SIG-M5 treated with dmso at 0.1 percent for 504 hours (cell line): ENCODE results near the gene DHDDS.
"Not testable (repeated sequence)": the region's sequence is repeated elsewhere in the genome, so short reads cannot be mapped to it uniquely, and the experiment has no call there.

Source experiments
- DNase-seq: peaks from one replicate; lab custom pipeline; 2025; ENCODE audit not compliant: unreplicated experiment; lab: John Stamatoyannopoulos, UW

Gene DHDDS

GRCh38 chr1:26474818-26475217 is 42.7 kb downstream of the DHDDS start:
- DNase-seq = no peak

GRCh38 chr1:26475989-26476388 is 43.9 kb downstream of the DHDDS start:
- no peak for DNase-seq

- DNase-seq = no peak
Measured at GRCh38 chr1:26476958-26477357, 44.8 kb downstream of the DHDDS start.

GRCh38 chr1:26477446-26478152 is 45.5 kb downstream of the DHDDS start:
- peak; percentile 23 for DNase-seq

GRCh38 chr1:26478159-26478558 is 46.0 kb downstream of the DHDDS start:
- DNase-seq = no peak

GRCh38 chr1:26478988-26479387 is 46.9 kb downstream of the DHDDS start:
- no peak for DNase-seq

- DNase-seq = no peak
Measured at GRCh38 chr1:26482921-26483320, 50.8 kb downstream of the DHDDS start.

- no peak for DNase-seq
Measured at GRCh38 chr1:26483980-26484379, 51.9 kb downstream of the DHDDS start.

GRCh38 chr1:26490155-26490554 is 58.0 kb downstream of the DHDDS start:
- DNase-seq = no peak

GRCh38 chr1:26493267-26493666 is 61.1 kb downstream of the DHDDS start:
- DNase-seq = no peak

GRCh38 chr1:26493938-26494337 is 61.8 kb downstream of the DHDDS start:
- no peak for DNase-seq

- DNase-seq = no peak
Measured at GRCh38 chr1:26496861-26497260, 64.7 kb downstream of the DHDDS start.

GRCh38 chr1:26498894-26499293 is 66.8 kb downstream of the DHDDS start:
- no peak for DNase-seq

- peak; percentile 70 for DNase-seq
Measured at GRCh38 chr1:26500488-26501175, 68.5 kb downstream of the DHDDS start.

GRCh38 chr1:26510711-26511110 is 78.6 kb downstream of the DHDDS start:
- not testable (repeated sequence) for DNase-seq

GRCh38 chr1:26515836-26516235 is 83.7 kb downstream of the DHDDS start:
- DNase-seq = not testable (repeated sequence)

GRCh38 chr1:26516987-26517765 is 85.1 kb downstream of the DHDDS start:
- DNase-seq = no peak

GRCh38 chr1:26517766-26518049 is 85.6 kb downstream of the DHDDS start:
- no peak for DNase-seq

- no peak for DNase-seq
Measured at GRCh38 chr1:26518355-26518754, 86.2 kb downstream of the DHDDS start.

GRCh38 chr1:26520339-26520738 is 88.2 kb downstream of the DHDDS start:
- no peak for DNase-seq
